AG04449 (cell line): ENCODE data around the gene FBXO28.
A peak's percentile ranks its signal among the peaks of the same experiment; 100 is the strongest.

Experiments
- CTCF ChIA-PET: fragments of 350-600 bp; formaldehyde crosslinking; extraction: SDS; loops from one replicate; lab custom pipeline; 2021; ENCODE audit warnings: antibody characterized with exemption; lab: Yijun Ruan, JAX
- POLR2A ChIA-PET: fragments of 400-600, 350-600 bp; formaldehyde crosslinking; extraction: SDS; loops from one replicate; lab custom pipeline; 2020; ENCODE audit warnings: antibody characterized with exemption, inconsistent platforms; lab: Yijun Ruan, JAX
- DNase-seq: peaks from one replicate; pipeline ENCODE4 v3.0.0-alpha.2; 2010; ENCODE audit warnings: low read depth, low spot score
- H3K4me3 ChIP-seq: 2 replicates; pipeline ENCODE4 v1.5.1; 2011; ENCODE audit warnings: low read depth, mild to moderate bottlenecking, control low read depth, low read length
- CTCF ChIP-seq: IDR thresholded peaks from one replicate; pipeline ENCODE4 v1.5.1; 2011; ENCODE audit warnings: mild to moderate bottlenecking, moderate library complexity, low read length, control low read depth, inconsistent platforms; ENCODE audit not compliant: insufficient read depth; ENCODE audit errors: missing control alignments

Gene FBXO28

DNA sequence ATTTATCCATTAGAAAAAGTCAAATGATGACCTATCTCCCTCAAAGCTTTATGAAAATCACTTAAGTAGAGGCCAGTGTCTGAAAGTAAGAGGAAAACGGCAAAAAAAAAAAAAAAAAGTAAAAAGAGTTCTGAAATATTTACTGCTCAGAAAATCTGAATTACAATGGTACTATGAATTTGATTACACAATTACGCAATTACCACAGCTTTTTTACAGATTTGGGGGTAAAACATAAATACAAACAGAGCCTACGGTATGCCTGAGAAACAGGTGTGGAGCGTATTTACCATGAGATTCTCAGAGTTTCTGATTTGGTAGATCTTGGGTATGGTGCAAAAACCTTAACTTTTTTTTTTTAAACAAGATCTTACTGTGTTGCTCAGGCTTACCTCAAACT, 15.9 kb upstream of the FBXO28 start:
- no peak for TF ChIP-seq CTCF
- ChIA-PET POLR2A (no interaction called here), CTCF (interaction anchor here (0.8 to 1.7 kb wide), 2 partner anchors 9 to 47 kb away, joined by 4 to 5 read pairs; no protein-coding TSS in a partner anchor)
- DNase-seq: no peak
- H3K4me3 ChIP-seq: no peak overlapping the region

DNA sequence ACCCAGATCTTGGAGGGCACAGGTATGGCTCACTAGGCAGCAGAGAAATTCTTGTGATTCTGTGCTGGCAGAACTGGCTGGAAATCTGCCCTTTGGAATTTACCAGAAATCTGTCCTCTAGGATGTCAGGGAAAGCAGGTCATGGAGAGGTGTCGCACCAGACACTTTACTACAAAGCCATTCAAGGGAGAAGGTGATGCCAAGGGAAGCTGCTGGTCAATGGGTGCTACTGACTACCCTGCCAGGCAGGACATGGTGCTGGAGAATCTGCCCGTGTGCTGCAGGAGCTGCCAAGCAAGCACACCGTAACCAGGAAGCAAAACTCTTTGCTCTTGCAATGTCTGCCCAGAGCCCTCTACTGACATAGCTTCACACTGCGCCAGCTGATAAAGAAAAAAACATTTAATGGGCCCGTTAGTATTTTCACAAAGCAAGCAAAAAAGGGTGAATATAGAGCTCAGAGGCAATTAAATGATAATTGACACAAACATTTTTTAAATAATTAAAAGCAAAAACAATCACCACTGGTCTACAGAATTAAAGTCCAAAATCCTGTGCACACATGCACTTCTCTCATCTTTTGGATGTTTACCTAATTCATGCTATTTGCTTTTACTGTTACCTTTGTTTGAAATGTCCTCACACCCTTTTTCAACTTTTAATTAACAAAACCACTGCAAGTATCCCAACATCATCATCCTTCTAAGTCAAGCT, 7.2 kb upstream of the FBXO28 start:
- no peak for DNase-seq
- CTCF ChIA-PET: interaction anchor here (0.6 to 3.0 kb wide), 13 partner anchors 9 to 410 kb away, joined by 3 to 14 read pairs (median 4); partner anchors contain the start of gene FBXO28
- no peak overlapping the region for H3K4me3 ChIP-seq
- POLR2A ChIA-PET: no interaction called here
- TF ChIP-seq CTCF: peak; percentile 39

- ChIA-PET CTCF (interaction anchor here (0.6 to 3.0 kb wide), 11 partner anchors 8 to 411 kb away, joined by 3 to 14 read pairs (median 5); partner anchors contain the start of gene FBXO28), POLR2A (no interaction called here)
- no peak for DNase-seq
- TF ChIP-seq CTCF: no peak
- H3K4me3 ChIP-seq: no peak overlapping the region
These were observed 6.7 kb upstream of the FBXO28 start for GRCh38 chr1:224107282-224107625.

DNA sequence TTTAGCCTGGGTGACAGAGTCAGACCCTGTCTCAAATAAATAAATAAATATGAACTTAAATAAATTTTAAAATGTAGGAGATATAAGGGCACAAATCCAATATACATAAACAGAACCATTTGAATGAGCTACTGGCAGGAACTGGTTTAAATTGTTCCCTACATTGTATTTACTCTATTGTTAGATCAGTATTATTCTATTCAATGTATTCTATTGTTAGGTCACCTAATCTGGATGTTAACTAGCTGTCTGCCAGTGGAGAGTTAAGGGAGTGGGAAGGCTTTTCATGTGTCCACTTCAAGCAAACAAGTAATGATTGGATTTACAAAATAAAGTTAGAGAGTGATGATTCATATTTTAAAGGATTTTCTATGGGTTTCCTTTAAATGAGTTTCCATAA, 4.9 kb upstream of the FBXO28 start:
- ChIA-PET POLR2A (no interaction called here), CTCF (interaction anchor here (1.9 kb wide), 1 partner anchor 9 kb away, joined by 5 read pairs; no protein-coding TSS in a partner anchor)
- no peak for DNase-seq
- no peak for TF ChIP-seq CTCF
- H3K4me3 ChIP-seq: no peak overlapping the region

DNA sequence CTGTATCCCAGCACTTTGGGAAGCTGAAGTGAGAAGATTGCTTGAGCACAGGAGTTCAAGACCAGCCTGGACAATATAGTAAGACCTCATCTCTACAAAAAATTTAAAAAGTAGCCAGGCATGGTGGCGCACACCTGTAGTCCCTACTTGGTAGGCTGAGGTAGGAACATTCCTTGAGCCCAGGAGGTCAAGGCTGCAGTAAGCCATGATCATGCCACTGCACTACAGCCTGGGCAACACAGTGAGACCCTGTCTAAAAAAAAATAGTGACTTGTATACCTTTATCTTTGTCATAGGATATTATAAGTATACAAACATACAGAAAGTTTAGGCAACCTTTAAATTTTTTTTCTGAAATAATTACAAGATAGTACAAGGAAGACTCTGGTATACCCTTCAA, 3.9 kb upstream of the FBXO28 start:
- H3K4me3 ChIP-seq: no peak overlapping the region
- ChIA-PET POLR2A (no interaction called here), CTCF (interaction anchor here (1.9 kb wide), 1 partner anchor 8 kb away, joined by 5 read pairs; no protein-coding TSS in a partner anchor)
- no peak for DNase-seq
- TF ChIP-seq CTCF: no peak

DNA sequence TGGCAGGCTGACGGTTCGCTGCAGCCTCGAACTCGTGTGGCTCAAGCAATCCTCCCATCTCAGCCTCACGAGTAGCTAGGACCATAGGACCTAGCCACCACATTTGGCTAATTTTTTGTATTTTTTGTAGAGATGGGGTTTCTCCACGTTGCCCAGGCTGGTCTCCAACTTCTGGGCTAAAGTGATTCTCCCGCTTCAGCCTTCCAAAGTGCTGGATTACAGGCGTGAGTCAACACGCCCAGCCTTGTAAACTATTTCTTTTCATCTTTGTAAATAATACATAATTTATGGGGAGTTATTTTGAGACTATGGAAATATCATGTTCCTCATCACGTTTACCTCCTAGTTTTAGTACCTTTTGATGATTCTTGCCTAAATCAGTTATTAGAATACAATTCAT, 906 bp upstream of the FBXO28 start:
- no peak for TF ChIP-seq CTCF
- ChIA-PET CTCF (no interaction called here), POLR2A (no interaction called here)
- H3K4me3 ChIP-seq: no peak overlapping the region
- no peak for DNase-seq
